ENCODE data around the gene SYNE1. TPM values are rescaled to one million over a fixed set of nuclear protein-coding genes. Genes with fewer than 3 reads are reported as not detected.
"Not testable (repeated sequence)": the region's sequence is repeated elsewhere in the genome, so short reads cannot be mapped to it uniquely, and the experiment has no call there.

SYNE1 gene
- total RNA-seq, 1 donor from 2014 or later: 258 TPM

GRCh38 chr6:152375197-152375596 lies 262.0 kb downstream of the SYNE1 start:
- no peak for DNase-seq (ENCODE audit: low read depth)

GRCh38 chr6:152372945-152373344 lies 264.2 kb downstream of the SYNE1 start:
- no peak for DNase-seq (ENCODE audit: low read depth)

GRCh38 chr6:152371775-152372174 lies 265.4 kb downstream of the SYNE1 start:
- no peak for DNase-seq (ENCODE audit: low read depth)

DNA sequence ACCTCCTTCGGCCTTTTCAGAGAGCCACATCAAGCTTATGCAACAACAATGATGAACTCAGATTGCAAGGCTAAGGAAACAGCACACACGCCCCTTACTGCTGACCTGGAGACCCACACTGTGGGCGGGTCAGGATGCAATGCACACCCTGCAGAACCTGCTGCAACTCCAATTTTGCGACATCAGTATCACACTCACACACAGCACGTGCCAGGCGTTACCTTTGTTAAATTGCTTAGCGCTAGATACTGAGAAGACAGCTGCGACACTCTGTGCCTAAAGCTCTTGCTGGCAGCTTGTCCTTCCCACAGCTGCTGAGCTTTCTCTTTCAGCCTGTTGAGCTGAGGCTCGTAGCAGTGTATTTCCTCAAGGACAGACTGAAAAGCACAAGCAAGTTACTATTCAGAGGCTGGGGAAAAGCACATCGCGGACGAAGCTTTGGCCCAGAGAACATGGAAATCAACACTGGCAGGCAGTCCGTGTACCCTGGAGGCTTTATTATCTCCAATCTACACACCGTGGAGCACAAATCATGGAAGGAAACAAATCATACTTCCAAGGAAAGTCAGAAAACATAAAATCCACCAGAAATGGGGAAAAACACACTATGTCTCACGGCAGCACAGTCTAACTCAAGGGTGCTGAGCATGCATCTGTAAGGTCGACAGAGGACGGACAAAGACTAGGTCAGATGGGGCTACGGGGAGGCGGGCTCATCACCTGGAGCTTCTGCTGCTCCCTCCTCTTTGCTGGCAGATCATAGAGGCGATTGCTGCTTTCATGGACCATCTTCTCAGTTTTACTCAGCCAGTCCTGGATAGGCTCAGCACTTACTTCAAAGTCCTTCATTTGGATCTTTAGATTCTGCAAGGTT lies 268.2 kb downstream of the SYNE1 start:
- peak; percentile 77 for DNase-seq (ENCODE audit: low read depth)

DNA sequence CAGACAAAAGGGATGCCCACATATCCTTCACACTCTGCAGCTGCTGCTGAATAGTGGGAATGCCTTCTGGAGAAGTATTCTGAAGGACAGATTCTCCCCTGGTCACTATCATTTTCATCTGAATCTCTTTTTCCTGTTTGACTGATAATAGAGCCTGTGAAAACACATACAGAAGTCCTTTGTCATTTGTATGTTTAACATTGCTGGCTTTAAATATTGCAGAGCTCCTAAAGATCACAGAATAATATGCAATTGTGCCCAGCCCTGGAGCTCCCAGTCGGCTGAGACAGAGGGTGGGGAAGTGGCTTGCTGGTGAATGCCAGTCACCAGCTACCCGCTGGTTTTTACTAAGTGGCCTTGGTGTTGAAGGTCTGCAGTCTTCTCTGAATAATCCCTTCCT lies 272.3 kb downstream of the SYNE1 start:
- no peak for DNase-seq (ENCODE audit: low read depth)

GRCh38 chr6:152360034-152360433 lies 277.1 kb downstream of the SYNE1 start:
- DNase-seq (ENCODE audit: low read depth): no peak

- peak; percentile 23 for DNase-seq (ENCODE audit: low read depth)
These were observed 280.5 kb downstream of the SYNE1 start for GRCh38 chr6:152356662-152357061.

- DNase-seq (ENCODE audit: low read depth): no peak
These were observed 281.1 kb downstream of the SYNE1 start for GRCh38 chr6:152356016-152356415.

DNA sequence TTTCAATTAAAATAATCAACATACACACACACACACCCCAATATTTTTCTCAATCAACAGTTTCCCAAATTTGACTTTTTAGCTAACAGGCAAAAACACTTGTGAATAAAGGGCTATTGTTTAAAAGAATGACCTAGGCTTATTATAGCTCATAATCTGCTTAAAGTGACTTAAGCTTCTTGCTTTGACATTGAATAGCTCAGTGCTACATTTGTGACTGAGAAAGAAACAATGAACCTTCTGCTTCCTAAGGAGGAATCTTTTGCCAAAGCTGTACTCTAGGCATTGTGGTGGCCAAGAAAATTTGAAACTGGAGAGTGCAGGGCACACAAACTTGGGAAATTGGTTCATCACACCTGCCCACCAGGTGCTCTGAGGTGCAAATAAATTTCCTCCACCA lies 282.0 kb downstream of the SYNE1 start:
- no peak for DNase-seq (ENCODE audit: low read depth)

DNA sequence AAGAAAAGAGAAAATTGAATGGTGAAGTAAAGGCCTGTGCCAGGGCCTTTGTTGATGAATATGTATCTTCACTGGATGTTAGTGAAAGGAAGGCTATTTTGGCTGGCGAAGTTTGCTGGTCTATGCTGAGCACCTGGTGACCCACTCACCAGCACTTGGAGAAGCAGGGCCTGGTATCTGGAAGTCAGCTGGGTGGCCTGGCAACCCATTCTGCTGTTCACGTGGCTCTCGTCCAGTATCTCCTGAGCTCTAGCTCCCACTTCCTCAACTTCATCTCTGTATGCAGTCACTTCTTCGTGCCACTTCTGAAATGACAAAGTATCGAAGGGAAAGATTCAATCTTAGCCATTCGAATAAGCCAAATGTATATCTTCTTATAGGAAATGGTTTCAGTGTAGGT lies 283.7 kb downstream of the SYNE1 start:
- no peak for DNase-seq (ENCODE audit: low read depth)

- DNase-seq (ENCODE audit: low read depth): peak; percentile 19
These were observed 285.4 kb downstream of the SYNE1 start for GRCh38 chr6:152351742-152352141.

DNA sequence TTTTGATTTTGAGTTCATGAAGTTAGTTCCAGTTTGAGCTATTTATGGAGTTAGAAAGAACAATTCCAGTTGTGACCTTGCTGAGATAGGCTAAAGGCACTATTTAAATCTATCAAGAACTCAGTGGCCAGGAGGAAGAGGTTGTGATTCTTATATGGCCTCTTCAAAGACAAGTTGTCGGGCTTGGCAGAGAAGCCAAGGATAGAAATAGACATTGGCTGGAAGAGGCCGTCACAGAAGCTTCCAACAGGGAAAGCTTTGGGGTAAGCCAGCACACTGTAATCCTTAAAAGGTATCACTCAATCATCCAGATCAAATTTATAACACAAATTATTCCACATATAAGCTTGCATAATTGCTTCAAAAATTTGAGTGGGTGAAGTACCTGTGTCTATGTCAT lies 286.1 kb downstream of the SYNE1 start:
- peak; percentile 34 for DNase-seq (ENCODE audit: low read depth)

DNA sequence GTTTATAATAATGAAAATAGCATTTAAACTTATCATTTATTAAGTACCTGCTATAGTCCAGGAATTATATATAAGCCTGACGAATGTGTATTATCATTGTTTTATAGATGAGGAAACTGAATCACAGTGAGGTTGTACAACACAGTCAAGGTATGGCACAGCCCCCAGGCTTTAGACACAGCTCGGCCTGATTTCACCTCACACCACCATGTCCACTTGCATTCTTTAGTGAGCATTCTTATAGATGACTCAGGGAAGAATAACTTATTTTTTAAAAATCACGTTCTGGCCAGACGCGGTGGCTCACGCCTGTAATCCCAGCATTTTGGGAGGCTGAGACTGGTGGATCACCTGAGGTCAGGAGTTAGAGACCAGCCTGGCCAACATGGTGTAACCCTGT lies 289.0 kb downstream of the SYNE1 start:
- no peak for DNase-seq (ENCODE audit: low read depth)

DNA sequence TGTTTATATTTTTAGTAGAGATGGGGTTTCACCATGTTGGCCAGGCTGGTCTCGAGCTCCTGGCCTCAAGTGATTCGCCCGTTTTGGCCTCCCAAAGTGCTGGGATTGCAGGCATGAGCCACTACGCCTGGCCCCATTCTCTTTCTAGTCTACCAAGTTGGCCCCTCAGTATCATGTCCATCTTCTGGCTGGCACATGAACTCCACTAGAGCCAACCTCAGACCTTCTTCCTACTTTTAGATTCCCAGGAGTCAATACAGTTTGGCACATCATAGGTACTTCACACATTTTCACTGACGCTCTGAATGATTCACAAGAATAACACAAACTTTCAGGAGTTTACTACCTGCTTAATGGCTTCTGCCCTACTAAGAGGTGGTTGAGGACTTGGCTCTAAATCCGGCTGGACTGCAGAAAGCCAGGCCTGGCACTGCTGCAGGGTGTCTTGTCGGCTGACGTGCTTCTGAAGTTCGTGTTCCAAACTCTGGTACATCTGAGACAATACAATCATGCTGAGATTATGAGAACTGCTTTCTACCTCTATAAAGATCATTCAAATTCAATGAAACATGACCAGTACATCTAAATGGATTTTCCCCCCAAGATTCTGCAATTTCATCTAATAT lies 293.3 kb downstream of the SYNE1 start:
- DNase-seq (ENCODE audit: low read depth): no peak

DNA sequence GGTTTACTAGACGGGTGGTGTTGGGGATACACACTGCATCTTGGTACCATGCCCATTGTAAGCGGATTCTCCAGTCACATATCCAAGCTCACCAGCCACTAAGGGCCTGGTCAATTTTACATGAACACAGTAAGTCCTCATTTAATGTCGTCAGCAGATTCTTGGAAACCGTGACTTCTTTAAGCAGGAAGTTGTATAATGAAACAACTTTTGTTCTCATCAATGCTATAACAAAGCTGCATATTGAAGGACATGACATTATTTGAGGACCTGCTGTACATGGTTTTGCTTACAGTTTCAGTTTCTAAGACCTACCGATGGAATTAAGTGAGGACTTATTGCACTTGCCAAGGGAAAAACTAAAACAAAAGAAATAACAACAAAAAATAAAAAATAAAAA lies 295.6 kb downstream of the SYNE1 start:
- DNase-seq (ENCODE audit: low read depth): no peak

GRCh38 chr6:152338335-152339125 lies 298.6 kb downstream of the SYNE1 start:
- peak; percentile 59 for DNase-seq (ENCODE audit: low read depth)

- no peak for DNase-seq (ENCODE audit: low read depth)
These were observed 302.6 kb downstream of the SYNE1 start for GRCh38 chr6:152334555-152334954.

DNA sequence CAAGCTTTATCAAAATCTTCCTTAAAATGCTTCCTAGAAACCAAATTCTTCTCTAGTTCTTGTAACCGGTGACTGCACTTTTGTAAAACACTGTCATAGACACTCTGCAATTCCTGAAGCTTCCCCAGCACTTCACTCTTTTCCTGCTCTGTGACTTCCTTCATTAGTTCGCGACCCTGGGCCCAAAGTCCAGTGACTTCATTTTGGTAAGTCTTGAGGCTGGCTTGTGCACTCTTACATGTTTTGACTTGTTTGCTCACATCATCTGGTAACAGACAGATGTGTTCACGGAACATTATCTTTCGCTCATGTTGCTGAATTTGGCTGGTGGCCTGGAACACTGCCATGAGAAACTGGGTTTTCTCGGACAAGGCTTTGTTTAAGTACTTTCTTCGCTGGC lies 306.2 kb downstream of the SYNE1 start:
- no peak for DNase-seq (ENCODE audit: low read depth)

GRCh38 chr6:152329638-152330448 lies 307.3 kb downstream of the SYNE1 start:
- no peak for DNase-seq (ENCODE audit: low read depth)

DNA sequence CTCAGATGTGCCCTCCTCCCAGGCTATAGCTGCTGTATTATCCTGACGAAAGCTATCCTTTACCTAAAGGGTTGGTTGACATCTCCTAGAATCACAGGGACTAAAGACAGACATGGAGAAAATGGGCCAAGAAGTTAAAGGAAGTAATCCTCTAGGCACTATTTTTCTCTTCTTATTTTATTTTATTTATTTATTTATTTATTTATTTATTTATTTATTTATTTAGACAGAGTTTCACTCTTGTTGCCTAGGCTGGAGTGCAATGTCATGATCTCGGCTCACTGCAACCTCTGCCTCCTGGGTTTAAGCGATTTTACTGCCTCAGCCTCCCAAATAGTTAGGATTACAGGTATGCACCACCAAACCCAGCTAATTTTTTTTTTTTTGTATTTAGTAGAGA lies 309.0 kb downstream of the SYNE1 start:
- DNase-seq (ENCODE audit: low read depth): not testable (repeated sequence)

DNA sequence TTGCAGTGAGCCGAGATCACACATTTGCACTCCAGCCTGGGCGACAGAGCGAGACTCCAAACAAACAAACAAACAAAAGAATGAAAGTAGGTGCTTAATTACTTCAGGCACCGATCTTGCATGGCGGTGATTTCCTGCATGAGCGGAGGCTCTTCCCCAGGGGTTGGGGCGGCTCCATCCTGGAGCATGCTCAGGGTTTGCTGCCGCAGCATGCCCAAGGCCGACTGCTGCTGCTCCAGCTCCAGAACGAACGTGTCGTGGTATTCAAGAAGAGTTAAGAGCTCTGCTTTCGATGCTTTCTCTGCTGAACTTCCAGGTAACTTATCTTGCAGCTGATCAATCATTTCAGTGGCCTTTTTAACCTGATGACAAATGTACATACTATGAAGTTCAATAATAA lies 313.8 kb downstream of the SYNE1 start:
- no peak for DNase-seq (ENCODE audit: low read depth)
